ENCODE results near the gene HELZ. TPM values are rescaled to one million over a fixed set of nuclear protein-coding genes. Genes with fewer than 3 reads are reported as not detected.

The HELZ gene
- polyA plus RNA-seq, 1 of the 3 experiments (the other 2 are of a cell fraction): 4.3 TPM

- peaks cover 0 to 3% of the 10 kb centered on the region in 2 experiments; a peak in 1 of 4 replicates for H3K4me1 ChIP-seq (ENCODE audit: control insufficient read depth in 1 of 2, insufficient read depth in 2 of 2, low read depth in 1 of 2, low read length in 1 of 2)
- H3K27ac ChIP-seq (ENCODE audit: low read depth in 2 of 2, low read length in 1 of 2): no peak overlapping the region
- H3K27me3 ChIP-seq (ENCODE audit: insufficient read depth): no peaks in the 10 kb centered on the region
- no peak for DNase-seq
- no peaks in the 10 kb centered on the region for H3K9me2 ChIP-seq
- no peak overlapping the region for H3K4me3 ChIP-seq (ENCODE audit: low read depth in 2 of 2, low read length in 1 of 2)
- CTCF ChIA-PET: interaction anchor here (1.2 kb wide), 1 partner anchor 16 kb away, joined by 4 read pairs; no protein-coding TSS in a partner anchor
- H3K9me3 ChIP-seq: no peaks in the 10 kb centered on the region
- no peak overlapping the region for H3K4me2 ChIP-seq
- no peak for TF ChIP-seq FOXJ3 (CRISPR knock-in tag; IDR thresholded peaks at IDR 0.05)
- TF ChIP-seq TAF1 (IDR thresholded peaks at IDR 0.05; ENCODE audit: borderline replicate concordance, low read depth, low read length): no peak
- no peak for TF ChIP-seq RCOR1 (IDR thresholded peaks at IDR 0.05; ENCODE audit: low read length)
- TF ChIP-seq NFIC (IDR thresholded peaks at IDR 0.05; ENCODE audit: borderline replicate concordance): no peak
- TF ChIP-seq YY1 (IDR thresholded peaks at IDR 0.05; ENCODE audit: low read depth): no peak
- no peak for TF ChIP-seq REST (IDR thresholded peaks at IDR 0.05; ENCODE audit: low read depth, low read length)
- no peak for TF ChIP-seq RFX5 (IDR thresholded peaks at IDR 0.05; ENCODE audit: low read length)
- no peak for TF ChIP-seq TCF12 (IDR thresholded peaks at IDR 0.05)
- no peak for TF ChIP-seq SMC3 (IDR thresholded peaks at IDR 0.05; ENCODE audit: low read depth, low read length)
- no peak for TF ChIP-seq RAD21 (IDR thresholded peaks at IDR 0.05; ENCODE audit: low read length)
- TF ChIP-seq MXI1 (IDR thresholded peaks at IDR 0.05; ENCODE audit: low read depth, low read length): no peak
- TF ChIP-seq, protein P1, sequence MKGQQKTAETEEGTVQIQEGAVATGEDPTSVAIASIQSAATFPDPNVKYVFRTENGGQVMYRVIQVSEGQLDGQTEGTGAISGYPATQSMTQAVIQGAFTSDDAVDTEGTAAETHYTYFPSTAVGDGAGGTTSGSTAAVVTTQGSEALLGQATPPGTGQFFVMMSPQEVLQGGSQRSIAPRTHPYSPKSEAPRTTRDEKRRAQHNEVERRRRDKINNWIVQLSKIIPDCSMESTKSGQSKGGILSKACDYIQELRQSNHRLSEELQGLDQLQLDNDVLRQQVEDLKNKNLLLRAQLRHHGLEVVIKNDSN (IDR thresholded peaks at IDR 0.05; ENCODE audit: borderline replicate concordance, low read depth): no peak
- TF ChIP-seq GABPA (IDR thresholded peaks at IDR 0.05; ENCODE audit: low read depth): no peak
- TF ChIP-seq FOSL2 (IDR thresholded peaks at IDR 0.05; ENCODE audit: borderline replicate concordance, low read depth): no peak
- TF ChIP-seq, protein P2, sequence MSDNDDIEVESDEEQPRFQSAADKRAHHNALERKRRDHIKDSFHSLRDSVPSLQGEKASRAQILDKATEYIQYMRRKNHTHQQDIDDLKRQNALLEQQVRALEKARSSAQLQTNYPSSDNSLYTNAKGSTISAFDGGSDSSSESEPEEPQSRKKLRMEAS (IDR thresholded peaks at IDR 0.05; ENCODE audit: low read depth): no peak
- H4K20me1 ChIP-seq (ENCODE audit: insufficient read depth): no peaks in the 10 kb centered on the region
- H3K9ac ChIP-seq: no peak overlapping the region
- WGBS (ENCODE audit: low lambda C conversion rate): 69% methylated on average over 7 of the region's 7 CpGs
- POLR2A ChIA-PET: no interaction called here
- no peaks in the 10 kb centered on the region for H3K79me2 ChIP-seq (ENCODE audit: insufficient read depth)
- no peaks in the 10 kb centered on the region for H3K36me3 ChIP-seq (replicated peaks in 1 of 2; ENCODE audit: control insufficient read depth in 1 of 2, insufficient read depth in 2 of 2, low read length in 1 of 2)
- no peaks in the 10 kb centered on the region for H3F3A ChIP-seq (replicated peaks; ENCODE audit: insufficient read depth)
- H2AFZ ChIP-seq (ENCODE audit: low read depth): no peak overlapping the region
Measured at GRCh38 chr17:67279115-67279514, 34.1 kb upstream of the HELZ start.

- POLR2A ChIA-PET: no interaction called here
- Histone ChIP-seq H3K9ac (no peak overlapping the region), H3F3A (replicated peaks; ENCODE audit: insufficient read depth) (no peaks in the 10 kb centered on the region), H2AFZ (ENCODE audit: low read depth) (no peak overlapping the region), H3K4me2 (no peak overlapping the region), H3K4me3 (ENCODE audit: low read depth in 2 of 2, low read length in 1 of 2) (no peak overlapping the region), H3K36me3 (replicated peaks in 1 of 2; ENCODE audit: control insufficient read depth in 1 of 2, insufficient read depth in 2 of 2, low read length in 1 of 2) (no peaks in the 10 kb centered on the region), H3K9me2 (no peaks in the 10 kb centered on the region), H3K9me3 (no peaks in the 10 kb centered on the region), H3K27ac (ENCODE audit: low read depth in 2 of 2, low read length in 1 of 2) (no peak overlapping the region), H3K27me3 (ENCODE audit: insufficient read depth) (no peaks in the 10 kb centered on the region), H4K20me1 (ENCODE audit: insufficient read depth) (no peaks in the 10 kb centered on the region), H3K79me2 (ENCODE audit: insufficient read depth) (no peaks in the 10 kb centered on the region), H3K4me1 (ENCODE audit: control insufficient read depth in 1 of 2, insufficient read depth in 2 of 2, low read depth in 1 of 2, low read length in 1 of 2) (peaks cover 0 to 3% of the 10 kb centered on the region in 2 experiments; a peak in 1 of 4 replicates)
- WGBS (ENCODE audit: low lambda C conversion rate): 96% methylated on average over 10 of the region's 10 CpGs
- CTCF ChIA-PET: no interaction called here
- DNase-seq: no peak
- TF ChIP-seq, protein P1 (IDR thresholded peaks at IDR 0.05; ENCODE audit: borderline replicate concordance, low read depth): no peak
- TF ChIP-seq TCF12 (IDR thresholded peaks at IDR 0.05): no peak
- TF ChIP-seq RXRA (IDR thresholded peaks at IDR 0.05; ENCODE audit: borderline replicate concordance, low read depth): no peak
- TF ChIP-seq, protein P3, sequence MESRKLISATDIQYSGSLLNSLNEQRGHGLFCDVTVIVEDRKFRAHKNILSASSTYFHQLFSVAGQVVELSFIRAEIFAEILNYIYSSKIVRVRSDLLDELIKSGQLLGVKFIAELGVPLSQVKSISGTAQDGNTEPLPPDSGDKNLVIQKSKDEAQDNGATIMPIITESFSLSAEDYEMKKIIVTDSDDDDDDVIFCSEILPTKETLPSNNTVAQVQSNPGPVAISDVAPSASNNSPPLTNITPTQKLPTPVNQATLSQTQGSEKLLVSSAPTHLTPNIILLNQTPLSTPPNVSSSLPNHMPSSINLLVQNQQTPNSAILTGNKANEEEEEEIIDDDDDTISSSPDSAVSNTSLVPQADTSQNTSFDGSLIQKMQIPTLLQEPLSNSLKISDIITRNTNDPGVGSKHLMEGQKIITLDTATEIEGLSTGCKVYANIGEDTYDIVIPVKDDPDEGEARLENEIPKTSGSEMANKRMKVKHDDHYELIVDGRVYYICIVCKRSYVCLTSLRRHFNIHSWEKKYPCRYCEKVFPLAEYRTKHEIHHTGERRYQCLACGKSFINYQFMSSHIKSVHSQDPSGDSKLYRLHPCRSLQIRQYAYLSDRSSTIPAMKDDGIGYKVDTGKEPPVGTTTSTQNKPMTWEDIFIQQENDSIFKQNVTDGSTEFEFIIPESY (IDR thresholded peaks at IDR 0.05; ENCODE audit: borderline replicate concordance, low read depth): no peak
- TF ChIP-seq FOXM1 (IDR thresholded peaks at IDR 0.05; ENCODE audit: low read depth): no peak
Measured at GRCh38 chr17:67278363-67278762, 33.4 kb upstream of the HELZ start.
